Keratinocyte (primary cell): Measurements from ENCODE around the gene CCBE1.

Experiments
- EZH2 ChIP-seq: IDR thresholded peaks from one replicate; pipeline ENCODE4 v1.6.1; 2012; ENCODE audit warnings: inconsistent platforms, mild to moderate bottlenecking, low read length, moderate library complexity
- TF ChIP-seq, protein P1 (sequence below), 3 experiments: IDR thresholded peaks in 1 of 3; conservative IDR thresholded peaks in 1 of 3; optimal IDR thresholded peaks in 1 of 3; 2 replicates in 2 of 3; 3 replicates in 1 of 3; pipeline versions ENCODE3 to v1.5.1; 2011; ENCODE audit warnings: low read length in 3 of 3, mild to moderate bottlenecking in 3 of 3, moderate library complexity in 2 of 3, control low read depth in 1 of 3, inconsistent platforms in 1 of 3; ENCODE audit not compliant: insufficient read depth in 2 of 3; ENCODE audit errors: extremely low read depth in 1 of 3

DNA sequence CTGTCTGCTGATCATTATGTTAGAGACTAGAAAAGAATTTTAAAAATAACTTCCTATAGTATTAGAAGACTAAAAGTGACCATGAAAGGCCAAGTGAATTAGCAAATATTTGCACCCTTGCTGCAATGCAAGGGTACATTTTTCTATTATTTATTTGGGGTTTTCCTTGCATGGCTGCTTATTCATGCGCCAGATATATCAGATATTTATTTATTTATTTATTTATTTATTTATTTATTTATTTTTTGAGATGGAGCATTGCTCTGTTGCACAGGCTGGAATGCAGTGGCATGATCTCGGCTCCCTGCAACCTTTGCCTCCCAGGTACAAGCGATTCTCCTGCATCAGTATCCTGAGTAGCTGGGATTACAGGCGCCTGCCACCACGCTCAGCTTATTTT lies 211.8 kb downstream of the CCBE1 start:
- TF ChIP-seq, protein P1, sequence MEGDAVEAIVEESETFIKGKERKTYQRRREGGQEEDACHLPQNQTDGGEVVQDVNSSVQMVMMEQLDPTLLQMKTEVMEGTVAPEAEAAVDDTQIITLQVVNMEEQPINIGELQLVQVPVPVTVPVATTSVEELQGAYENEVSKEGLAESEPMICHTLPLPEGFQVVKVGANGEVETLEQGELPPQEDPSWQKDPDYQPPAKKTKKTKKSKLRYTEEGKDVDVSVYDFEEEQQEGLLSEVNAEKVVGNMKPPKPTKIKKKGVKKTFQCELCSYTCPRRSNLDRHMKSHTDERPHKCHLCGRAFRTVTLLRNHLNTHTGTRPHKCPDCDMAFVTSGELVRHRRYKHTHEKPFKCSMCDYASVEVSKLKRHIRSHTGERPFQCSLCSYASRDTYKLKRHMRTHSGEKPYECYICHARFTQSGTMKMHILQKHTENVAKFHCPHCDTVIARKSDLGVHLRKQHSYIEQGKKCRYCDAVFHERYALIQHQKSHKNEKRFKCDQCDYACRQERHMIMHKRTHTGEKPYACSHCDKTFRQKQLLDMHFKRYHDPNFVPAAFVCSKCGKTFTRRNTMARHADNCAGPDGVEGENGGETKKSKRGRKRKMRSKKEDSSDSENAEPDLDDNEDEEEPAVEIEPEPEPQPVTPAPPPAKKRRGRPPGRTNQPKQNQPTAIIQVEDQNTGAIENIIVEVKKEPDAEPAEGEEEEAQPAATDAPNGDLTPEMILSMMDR (optimal IDR thresholded peaks at IDR 0.05 in 1 of 3, IDR thresholded peaks at IDR 0.05 in 1 of 3, conservative IDR thresholded peaks at IDR 0.05 in 1 of 3; ENCODE audit: extremely low read depth in 1 of 3, insufficient read depth in 2 of 3, low read length in 3 of 3), result no peak
- TF ChIP-seq EZH2, result no peak
